Measurements from ENCODE around the gene PDE6C.

DNA sequence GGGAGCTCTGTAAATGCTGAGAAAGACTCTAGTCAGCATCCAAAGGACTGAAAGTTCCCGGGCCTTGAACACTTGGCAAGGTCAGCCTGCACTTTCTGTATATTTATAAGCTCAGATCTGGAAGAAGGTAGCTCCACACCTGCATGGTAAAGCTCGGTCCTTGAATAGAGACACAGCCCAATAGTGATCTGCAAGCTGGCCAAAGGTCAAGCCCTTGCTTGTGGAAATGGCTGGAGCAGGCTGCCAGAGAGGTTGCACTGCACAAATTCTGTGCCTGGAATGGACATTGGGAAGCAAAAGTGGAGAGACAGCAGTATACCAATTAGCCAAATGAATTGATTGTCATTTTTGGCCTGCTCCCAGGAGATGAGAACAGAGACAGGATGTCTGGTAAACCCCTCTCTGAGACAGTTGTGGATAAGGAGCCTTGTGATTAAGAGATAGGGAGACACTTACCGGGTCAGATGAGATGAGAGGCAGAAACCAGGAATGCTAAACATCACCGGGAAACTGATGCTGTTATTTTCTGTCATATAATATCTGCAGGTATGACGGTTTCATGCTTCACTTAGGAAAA, 98.1 kb downstream of the PDE6C start:
- TF ChIP-seq, protein P1, sequence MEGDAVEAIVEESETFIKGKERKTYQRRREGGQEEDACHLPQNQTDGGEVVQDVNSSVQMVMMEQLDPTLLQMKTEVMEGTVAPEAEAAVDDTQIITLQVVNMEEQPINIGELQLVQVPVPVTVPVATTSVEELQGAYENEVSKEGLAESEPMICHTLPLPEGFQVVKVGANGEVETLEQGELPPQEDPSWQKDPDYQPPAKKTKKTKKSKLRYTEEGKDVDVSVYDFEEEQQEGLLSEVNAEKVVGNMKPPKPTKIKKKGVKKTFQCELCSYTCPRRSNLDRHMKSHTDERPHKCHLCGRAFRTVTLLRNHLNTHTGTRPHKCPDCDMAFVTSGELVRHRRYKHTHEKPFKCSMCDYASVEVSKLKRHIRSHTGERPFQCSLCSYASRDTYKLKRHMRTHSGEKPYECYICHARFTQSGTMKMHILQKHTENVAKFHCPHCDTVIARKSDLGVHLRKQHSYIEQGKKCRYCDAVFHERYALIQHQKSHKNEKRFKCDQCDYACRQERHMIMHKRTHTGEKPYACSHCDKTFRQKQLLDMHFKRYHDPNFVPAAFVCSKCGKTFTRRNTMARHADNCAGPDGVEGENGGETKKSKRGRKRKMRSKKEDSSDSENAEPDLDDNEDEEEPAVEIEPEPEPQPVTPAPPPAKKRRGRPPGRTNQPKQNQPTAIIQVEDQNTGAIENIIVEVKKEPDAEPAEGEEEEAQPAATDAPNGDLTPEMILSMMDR (conservative IDR thresholded peaks at IDR 0.05; ENCODE audit: low read depth, low read length) = no peak
- no peak for TF ChIP-seq MAZ (IDR thresholded peaks at IDR 0.05; ENCODE audit: borderline replicate concordance, low read depth, low read length)
- no peak for TF ChIP-seq MXI1 (IDR thresholded peaks at IDR 0.05; ENCODE audit: borderline replicate concordance, low read depth, low read length)
- no peak for TF ChIP-seq CEBPB (IDR thresholded peaks at IDR 0.05; ENCODE audit: low read depth, low read length)
- no peak for TF ChIP-seq POLR2A (IDR thresholded peaks at IDR 0.05; ENCODE audit: low read depth, low read length)
- TF ChIP-seq, protein P2, sequence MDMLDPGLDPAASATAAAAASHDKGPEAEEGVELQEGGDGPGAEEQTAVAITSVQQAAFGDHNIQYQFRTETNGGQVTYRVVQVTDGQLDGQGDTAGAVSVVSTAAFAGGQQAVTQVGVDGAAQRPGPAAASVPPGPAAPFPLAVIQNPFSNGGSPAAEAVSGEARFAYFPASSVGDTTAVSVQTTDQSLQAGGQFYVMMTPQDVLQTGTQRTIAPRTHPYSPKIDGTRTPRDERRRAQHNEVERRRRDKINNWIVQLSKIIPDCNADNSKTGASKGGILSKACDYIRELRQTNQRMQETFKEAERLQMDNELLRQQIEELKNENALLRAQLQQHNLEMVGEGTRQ (IDR thresholded peaks at IDR 0.05; ENCODE audit: low read depth, low read length) = no peak
- no peak for TF ChIP-seq RAD21 (IDR thresholded peaks at IDR 0.05; ENCODE audit: low read length)
- no peak for TF ChIP-seq RCOR1 (IDR thresholded peaks at IDR 0.05; ENCODE audit: insufficient replicate concordance, low read length)
- no peak for TF ChIP-seq BHLHE40 (IDR thresholded peaks at IDR 0.05; ENCODE audit: low read depth, low read length)
- TF ChIP-seq CHD1 (IDR thresholded peaks at IDR 0.05; ENCODE audit: low read depth, low read length) = no peak
- TF ChIP-seq MAFK (IDR thresholded peaks at IDR 0.05; ENCODE audit: low read depth, low read length) = no peak
- no peak for TF ChIP-seq FOS (IDR thresholded peaks at IDR 0.05; ENCODE audit: low read depth, low read length)
